Embryonic facial prominence (tissue), 1 donor: ENCODE measurements around the gene SLC10A6.

ENCODE experiments used
- DNase-seq: peaks from one replicate; pipeline ENCODE4 v3.0.0-alpha.2; 2016; ENCODE audit errors: extremely low spot score

The SLC10A6 gene

DNA sequence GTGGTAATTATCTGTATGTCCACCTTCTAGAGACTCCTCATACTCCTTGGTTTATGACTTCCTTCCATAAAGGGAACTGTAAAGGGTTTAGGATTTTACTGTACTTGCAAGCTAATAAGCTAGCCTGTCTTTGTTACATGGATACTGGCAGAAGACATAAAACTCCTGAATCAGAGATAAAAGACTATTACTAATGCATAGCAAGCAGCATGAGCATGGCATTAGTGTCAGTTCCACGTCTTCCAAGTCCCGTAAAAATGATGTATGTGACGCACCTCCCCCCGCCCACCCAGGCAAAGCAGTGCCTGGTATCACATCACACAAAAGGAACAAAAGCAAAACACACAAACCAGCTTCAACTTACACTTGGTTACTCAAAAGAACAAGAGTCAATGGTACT lies 71.0 kb downstream of the SLC10A6 start:
- no peak for DNase-seq

DNA sequence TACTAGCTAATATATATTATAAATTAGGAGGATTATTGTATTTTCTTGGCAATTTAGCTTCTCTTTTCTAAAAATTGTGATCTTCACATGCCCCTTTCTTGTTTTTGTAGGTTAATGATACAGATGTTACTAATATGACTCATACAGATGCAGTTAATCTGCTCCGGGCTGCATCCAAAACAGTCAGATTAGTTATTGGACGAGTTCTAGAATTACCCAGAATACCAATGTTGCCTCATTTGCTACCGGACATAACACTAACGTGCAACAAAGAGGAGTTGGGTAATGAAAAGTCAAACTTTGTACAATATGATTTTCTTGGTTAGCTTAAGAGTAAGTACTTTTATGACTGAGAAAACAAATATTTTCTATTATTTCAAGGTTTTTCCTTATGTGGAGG lies 74.1 kb downstream of the SLC10A6 start:
- no peak for DNase-seq
